ENCODE measurements around the gene NCAN. TPM values are rescaled to one million over a fixed set of nuclear protein-coding genes. Genes with fewer than 3 reads are reported as not detected.
"Not testable (repeated sequence)": the region's sequence is repeated elsewhere in the genome, so short reads cannot be mapped to it uniquely, and the experiment has no call there.

Gene NCAN
- total RNA-seq, 1 donor from 2014 or later: not detected

DNA sequence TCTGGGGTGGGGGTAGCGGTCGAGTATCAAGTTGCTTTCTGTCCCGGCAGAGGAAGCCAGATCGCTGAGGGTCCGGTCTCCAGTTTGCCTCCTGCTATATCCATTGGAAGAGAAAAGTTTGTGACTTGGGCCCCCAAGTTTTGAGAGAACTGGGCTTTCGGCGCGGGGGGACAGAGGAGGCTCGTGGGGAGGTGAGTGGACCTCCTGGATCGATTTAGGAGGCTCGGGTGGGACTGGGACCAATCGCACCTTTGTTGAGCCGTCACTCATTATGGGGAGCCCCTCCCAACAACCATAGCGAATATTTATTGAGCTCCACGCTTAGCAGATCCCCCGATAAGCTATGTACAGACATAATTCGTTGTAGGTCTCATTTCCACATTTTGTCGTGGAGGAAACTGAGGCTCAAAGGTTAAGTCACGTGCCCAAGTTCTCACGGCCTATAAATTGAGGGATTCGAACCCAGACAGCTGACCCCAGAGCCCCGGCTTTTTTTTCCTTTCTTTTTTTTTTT lies 18.8 kb upstream of the NCAN start:
- peak; percentile 37 to 69 for DNase-seq (ENCODE audit: low read depth in 2 of 2)

DNA sequence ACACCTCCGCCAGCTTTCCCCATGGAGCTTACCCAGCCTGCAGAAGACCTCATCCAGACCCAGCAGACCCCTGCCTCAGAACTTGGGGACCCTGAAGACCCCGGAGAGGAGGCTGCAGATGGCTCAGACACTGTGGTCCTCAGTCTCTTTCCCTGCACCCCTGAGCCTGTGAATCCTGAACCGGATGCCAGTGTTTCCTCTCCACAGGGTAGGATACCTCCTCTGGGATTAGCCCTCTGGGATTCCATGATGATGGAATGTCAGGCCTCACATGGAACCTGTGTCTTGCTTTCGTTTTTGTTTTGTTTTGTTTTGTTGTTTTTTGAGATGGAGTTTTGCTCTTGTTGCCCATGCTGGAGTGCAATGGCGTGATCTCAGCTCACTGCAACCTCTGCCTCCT lies 17.8 kb upstream of the NCAN start:
- peak in 1 of 2 donors; percentile 59 for DNase-seq (ENCODE audit: low read depth in 2 of 2)

DNA sequence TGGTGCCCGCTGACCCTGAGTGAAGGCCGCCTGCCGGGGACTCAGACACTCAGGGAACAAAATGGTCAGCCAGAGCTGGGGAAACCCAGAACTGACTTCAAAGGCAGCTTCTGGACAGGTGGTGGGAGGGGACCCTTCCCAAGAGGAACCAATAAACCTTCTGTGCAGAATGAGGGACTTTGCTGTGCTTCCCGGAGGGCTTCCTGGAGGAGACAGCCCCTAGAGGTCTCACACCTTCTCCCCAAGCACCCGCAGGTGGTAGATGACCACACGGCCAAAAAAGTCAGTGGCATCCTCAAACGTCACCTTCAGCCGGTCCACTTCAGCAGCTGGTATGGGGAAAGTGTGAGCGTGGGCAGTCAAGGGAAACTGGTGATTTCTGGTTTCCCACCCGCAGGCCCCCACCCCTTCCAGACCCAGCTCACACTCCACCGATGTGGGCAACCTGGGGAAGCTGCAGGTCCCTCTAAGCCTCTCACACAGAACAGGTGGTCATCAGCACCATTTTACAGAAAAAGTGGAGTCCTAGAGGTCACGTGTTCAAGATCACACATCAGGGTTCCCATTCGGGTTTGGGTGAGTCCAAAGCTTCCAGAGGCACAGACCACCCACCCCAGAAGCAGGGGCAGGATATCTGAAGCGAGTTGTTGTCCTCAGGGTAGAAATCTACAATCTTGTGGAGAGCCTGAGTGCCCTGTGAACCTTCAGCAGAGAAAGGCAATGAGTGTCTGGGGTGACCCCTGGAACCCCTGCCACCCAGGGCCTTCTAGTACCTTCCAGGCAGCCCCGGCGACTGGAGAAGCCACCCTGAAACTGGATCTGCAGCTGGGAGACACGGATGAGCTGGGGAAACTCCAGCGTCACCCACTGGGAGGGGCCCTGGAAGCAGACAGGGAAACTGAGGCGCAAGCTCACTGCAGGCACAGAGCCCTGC lies 9.8 kb upstream of the NCAN start:
- no peak for DNase-seq (ENCODE audit: low read depth in 2 of 2)

DNA sequence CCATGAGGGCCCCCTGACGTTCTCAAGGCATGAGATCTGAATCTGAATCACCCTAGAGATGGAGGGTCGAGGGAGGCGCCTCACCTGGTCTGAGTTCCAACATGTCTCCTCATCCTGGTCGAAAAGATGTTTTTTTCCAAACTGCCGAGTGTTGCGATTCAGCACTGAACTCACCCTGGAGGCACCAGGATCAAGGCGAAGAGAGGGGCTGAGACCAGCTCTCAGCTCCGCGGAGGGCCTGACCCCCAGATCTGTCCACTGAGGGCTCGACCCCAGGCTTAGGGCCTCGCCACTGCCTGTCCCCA lies 9.1 kb upstream of the NCAN start:
- no peak for DNase-seq (ENCODE audit: low read depth in 2 of 2)

- DNase-seq (ENCODE audit: low read depth in 2 of 2): peak; percentile 90 to 93
Observed at GRCh38 chr19:19203012-19203856, 8.5 kb upstream of the NCAN start, which contains the start of gene NR2C2AP. TSS of gene NR2C2AP (minus strand) at chr19:19203414. CDS start at chr19:19203060, 354 bp downstream.

DNA sequence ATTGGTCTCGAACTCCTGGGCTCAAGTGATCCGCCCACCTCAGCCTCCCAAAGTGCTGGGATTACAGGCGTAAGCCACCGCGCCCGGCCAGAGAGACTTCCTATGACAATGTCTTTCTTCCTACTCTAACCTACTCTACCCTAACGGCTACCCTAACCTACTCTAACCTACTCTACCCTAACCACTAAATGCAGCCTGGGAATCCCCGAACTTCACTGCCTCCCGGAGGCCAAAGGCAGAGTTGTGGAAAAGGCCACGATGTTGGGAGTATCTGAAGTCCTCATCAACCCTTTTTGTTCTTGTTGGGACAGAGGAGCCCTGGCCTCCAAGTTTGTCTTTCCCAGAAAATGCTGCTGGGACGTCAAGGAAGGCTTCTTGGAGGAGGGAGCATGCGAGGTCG lies 7.6 kb upstream of the NCAN start:
- DNase-seq (ENCODE audit: low read depth in 2 of 2): no peak

DNA sequence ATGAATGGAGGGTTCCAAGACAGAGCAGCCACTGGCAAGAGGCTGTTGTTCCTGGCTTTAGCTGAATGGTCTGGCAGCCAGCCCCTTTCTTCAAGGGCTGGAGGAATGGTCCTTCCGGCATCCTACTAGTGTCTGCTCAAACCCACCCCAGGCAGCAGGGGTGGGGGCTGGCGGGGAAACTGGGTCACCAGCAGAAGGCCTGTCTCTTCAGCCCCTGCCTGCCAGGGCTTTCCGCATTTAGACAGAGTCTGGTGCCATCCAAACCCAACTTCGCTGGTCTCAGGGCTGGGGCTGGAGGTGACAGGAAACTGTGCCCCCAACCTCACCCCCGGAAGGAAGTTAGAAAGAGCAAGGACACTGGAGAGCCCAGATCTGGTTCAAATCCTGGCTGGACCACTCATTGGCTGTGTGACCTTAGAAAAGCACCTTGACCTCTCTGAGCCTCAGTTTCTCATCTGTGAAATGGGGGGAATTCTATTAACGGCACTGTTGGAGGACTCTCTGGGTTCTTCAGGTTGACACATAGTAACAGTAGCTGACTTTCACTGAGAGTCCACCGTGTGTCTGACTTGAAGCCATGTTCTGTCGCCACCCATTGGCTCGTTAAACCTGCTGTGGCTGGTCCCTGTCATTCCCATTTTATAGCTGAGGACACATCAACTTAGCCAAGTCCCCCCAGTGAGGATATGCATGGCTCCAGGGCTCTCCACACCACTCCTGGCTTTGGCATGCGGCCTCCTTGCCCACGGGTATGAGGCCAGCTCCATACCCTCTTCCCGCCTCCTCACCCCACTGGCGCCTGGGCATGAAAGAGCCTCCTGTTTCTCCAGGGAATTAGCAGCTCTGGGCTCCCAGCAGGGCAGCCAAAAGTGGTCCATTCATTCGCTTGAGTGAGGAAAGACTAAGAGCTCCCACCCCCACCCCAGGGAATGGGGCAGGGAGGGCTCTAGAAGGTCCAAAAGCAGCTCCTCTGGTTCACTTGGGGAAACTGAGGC lies 6.0 kb upstream of the NCAN start:
- DNase-seq (ENCODE audit: low read depth in 2 of 2): no peak

- DNase-seq (ENCODE audit: low read depth in 2 of 2): no peak
Observed at GRCh38 chr19:19206938-19207337, 4.8 kb upstream of the NCAN start.

- no peak for DNase-seq (ENCODE audit: low read depth in 2 of 2)
Observed at GRCh38 chr19:19207637-19208572, 3.9 kb upstream of the NCAN start.

DNA sequence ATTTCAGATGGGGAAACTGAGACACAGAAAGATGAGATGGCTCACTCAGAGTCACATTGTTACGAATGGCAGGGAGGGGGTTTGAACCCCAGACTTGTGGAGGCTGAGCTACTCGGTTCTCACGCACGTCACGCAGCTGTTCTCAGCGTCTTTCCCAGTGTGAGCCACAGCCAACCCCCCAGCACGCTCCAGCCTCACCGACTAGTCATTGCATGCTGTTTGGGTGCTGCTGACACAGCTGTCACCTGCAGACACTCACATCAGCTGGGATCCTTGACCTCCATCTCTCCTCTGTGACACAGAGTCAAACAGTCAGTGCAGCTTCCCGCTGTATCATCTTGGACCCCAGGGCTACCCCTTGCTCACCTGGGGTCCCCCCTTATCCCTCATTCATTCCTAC lies 2.4 kb upstream of the NCAN start:
- DNase-seq (ENCODE audit: low read depth in 2 of 2): no peak

DNA sequence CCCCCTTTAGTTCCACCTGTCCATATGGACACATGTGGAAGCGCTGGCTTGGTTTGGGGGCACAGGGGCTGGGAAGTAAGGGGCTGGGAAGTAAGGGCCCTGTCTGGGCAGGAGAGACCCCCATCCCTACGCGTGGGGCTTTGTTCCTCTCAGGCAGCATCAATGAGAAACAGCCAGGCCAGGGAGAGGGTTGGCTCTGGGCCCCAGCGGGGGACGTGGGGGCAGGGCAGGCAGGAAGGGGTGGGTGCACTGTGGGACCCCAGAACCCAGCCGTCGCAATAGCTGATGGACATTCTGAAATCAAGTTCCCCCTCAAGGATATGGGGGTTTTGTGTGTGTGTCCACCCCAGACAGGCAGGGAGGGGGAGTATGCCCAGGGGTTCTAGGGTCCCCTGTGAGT lies 1.2 kb downstream of the NCAN start:
- DNase-seq (ENCODE audit: low read depth in 2 of 2): no peak

GRCh38 chr19:19213426-19214158 lies 1.8 kb downstream of the NCAN start:
- no peak for DNase-seq (ENCODE audit: low read depth in 2 of 2)

DNA sequence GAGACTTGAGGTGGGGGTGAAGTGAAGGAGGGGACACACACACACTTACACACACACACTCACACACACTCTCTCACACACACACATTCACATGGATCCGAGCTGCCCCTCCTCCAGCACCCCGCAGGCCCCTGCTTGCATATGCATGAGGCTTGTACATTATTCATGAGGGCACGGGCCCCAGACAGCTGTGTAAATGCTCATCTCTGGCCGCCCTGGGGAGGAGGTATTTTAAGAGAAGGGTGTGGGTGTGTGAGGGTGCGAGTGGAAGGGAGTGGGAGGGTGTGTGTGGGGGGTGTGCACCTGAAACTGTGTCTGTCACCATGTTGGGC lies 2.4 kb downstream of the NCAN start:
- no peak for DNase-seq (ENCODE audit: low read depth in 2 of 2)

DNA sequence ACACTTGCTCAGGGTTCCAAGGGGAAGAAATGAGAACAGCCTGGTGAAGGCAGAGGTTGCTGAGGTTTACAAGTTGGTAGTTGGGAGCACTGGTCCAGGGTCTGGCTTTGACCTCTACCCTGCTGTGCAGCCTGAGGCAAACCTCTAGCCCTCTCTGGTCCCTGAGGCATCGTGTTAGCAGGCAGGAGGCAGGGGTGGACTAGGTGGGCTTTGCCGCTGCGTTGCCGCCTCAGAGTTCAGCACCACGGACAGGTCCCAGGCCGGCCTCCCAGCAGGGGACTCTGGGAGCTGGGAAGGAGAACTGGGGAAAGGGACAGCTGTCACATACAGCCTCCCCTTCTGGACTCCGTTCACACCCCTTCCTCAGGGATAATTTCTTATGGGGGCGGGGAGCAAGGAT lies 3.1 kb downstream of the NCAN start:
- peak; percentile 52 to 72 for DNase-seq (ENCODE audit: low read depth in 2 of 2)

DNA sequence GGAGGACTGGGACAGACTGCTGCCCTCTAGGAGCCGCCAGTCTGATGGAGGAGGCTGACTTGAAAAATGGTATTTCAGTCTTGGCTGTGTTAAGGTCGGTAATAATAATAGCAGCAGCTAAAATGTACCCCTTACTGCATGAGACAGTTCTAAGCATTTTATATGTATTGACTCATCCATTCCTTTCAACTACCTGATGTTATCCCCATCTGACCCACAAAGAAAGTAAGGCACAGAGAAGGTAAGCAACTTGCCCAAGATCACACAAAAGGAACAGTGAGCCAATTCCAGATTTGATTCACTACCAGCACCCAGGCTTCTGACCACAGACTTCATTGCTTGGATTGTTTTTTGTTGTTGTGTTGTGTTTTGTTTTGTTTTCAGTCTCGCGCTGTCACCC lies 4.0 kb downstream of the NCAN start:
- no peak for DNase-seq (ENCODE audit: low read depth in 2 of 2)

DNA sequence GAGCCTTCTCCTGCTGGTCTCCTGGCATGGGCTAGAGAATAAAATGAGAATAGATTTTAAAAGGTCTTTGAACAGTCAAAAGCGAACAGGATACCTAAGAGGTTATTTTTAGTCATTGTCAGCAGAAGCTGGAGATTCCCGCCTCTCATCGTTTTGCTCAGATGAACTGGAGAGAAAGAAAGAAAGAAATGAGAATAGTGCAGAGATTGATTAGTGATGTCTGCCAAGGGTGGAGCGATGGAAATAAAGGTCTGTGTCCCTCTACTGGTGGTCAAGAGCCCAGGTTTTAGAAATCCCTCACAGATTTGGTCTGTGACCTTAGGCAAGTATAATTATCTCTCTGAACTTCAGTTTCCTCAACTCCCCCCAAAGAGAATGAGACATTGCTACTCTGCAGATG lies 5.3 kb downstream of the NCAN start:
- peak; percentile 21 to 35 for DNase-seq (ENCODE audit: low read depth in 2 of 2)

GRCh38 chr19:19218911-19219310 lies 7.2 kb downstream of the NCAN start:
- no peak for DNase-seq (ENCODE audit: low read depth in 2 of 2)

- DNase-seq (ENCODE audit: low read depth in 2 of 2): not testable (repeated sequence)
Observed at GRCh38 chr19:19221000-19221399, 9.2 kb downstream of the NCAN start.

GRCh38 chr19:19223060-19223459 lies 11.3 kb downstream of the NCAN start:
- no peak for DNase-seq (ENCODE audit: low read depth in 2 of 2)

All from lung microvascular endothelial cell (primary cell).